ENCODE data around the gene ACTR6. TPM values are rescaled to one million over a fixed set of nuclear protein-coding genes. Genes with fewer than 3 reads are reported as not detected.

ACTR6 gene
- 10 to 100 TPM; 11.4 to 17.6 TPM for total RNA-seq
- polyA plus RNA-seq (ENCODE audit: insufficient read depth, low read depth, low replicate concordance): 38.1 TPM
- long read RNA-seq, donor 1, transcript ACTR6-201 (11 exons, 2,464 nt): major isoform, 16 of 52 reads
- long read RNA-seq, donor 1, partial matches to known transcripts: 34 of 52 reads
- long read RNA-seq, donor 1, other reads (novel, unspliced or antisense): 0 of 52 reads
- long read RNA-seq, donor 2, partial matches to known transcripts: 17 of 21 reads
- long read RNA-seq, donor 2, other reads (novel, unspliced or antisense): 0 of 21 reads

- DNase-seq: peak; percentile 98
- no peaks in the 10 kb centered on the region for H3K9me3 ChIP-seq
- 1% methylated on average over 38 of the region's 38 CpGs for WGBS, 2 donors
- H3K27me3 ChIP-seq: no peaks in the 10 kb centered on the region
- H3K4me3 ChIP-seq: peak within 1 kb of the TSS; percentile 66 to 75
- intact Hi-C loops (cut with DNase I; ENCODE audit: low total_unique reads): no loop called here
- H3K36me3 ChIP-seq (ENCODE audit: low read depth, missing control alignments): no peaks in the 10 kb centered on the region
- peak within 1 kb of the TSS; percentile 6 to 65 for H3K27ac ChIP-seq
- TF ChIP-seq POLR2A (IDR thresholded peaks at IDR 0.05) (no peak), CTCF (IDR thresholded peaks at IDR 0.05) (no peak)
- no peaks in the 10 kb centered on the region for H3K4me1 ChIP-seq
These were observed at the start of gene ACTR6 for GRCh38 chr12:100200463-100201181. Gene ACTR6, plus strand, starts transcription at chr12:100200815. Its CDS starts 37 bp downstream, at chr12:100200852.

- no peak for DNase-seq
- H3K36me3 ChIP-seq (ENCODE audit: low read depth, missing control alignments): no peaks in the 10 kb centered on the region
- WGBS, 2 donors: 97% methylated on average over 2 of the region's 2 CpGs
- H3K27ac ChIP-seq: no peak overlapping the region
- no peaks in the 10 kb centered on the region for H3K27me3 ChIP-seq
- intact Hi-C loops (cut with DNase I; ENCODE audit: low total_unique reads): no loop called here
- no peak for TF ChIP-seq POLR2A (IDR thresholded peaks at IDR 0.05)
- H3K4me3 ChIP-seq: no peak overlapping the region
- H3K9me3 ChIP-seq: no peaks in the 10 kb centered on the region
- no peaks in the 10 kb centered on the region for H3K4me1 ChIP-seq
These were observed 48.8 kb upstream of the ACTR6 start for GRCh38 chr12:100151769-100152168.

DNA sequence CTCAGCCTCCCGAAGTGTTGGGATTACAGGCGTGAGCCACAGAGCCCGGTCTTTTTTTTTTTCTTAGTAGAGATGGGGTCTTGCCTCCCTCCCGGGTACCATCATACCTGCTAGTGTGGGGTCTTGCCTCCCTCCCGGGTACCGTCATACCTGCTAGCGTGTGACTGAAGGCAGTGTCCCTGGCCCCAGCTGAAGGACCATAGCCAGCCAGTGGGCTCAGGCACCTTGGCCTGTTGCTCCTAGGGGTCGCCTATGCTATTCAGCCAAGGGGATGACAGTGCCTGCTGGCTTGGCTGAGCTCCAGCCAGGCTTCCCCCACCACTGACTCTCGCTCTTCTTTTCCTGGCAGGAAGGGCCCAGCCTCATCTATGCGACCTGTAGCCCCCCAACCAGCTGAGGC, 47.5 kb upstream of the ACTR6 start:
- intact Hi-C loops (cut with DNase I; ENCODE audit: low total_unique reads): no loop called here
- WGBS, 2 donors: 92 to 93% methylated on average over 10 of the region's 10 CpGs
- Histone ChIP-seq H3K9me3 (no peaks in the 10 kb centered on the region), H3K4me3 (no peak overlapping the region), H3K27me3 (no peaks in the 10 kb centered on the region), H3K4me1 (no peaks in the 10 kb centered on the region), H3K27ac (no peak overlapping the region), H3K36me3 (ENCODE audit: low read depth, missing control alignments) (no peaks in the 10 kb centered on the region)
- no peak for DNase-seq
- no peak for TF ChIP-seq POLR2A (IDR thresholded peaks at IDR 0.05)
- no peak for TF ChIP-seq CTCF (IDR thresholded peaks at IDR 0.05)

GRCh38 chr12:100154474-100155247, 46.0 kb upstream of the ACTR6 start:
- peak; percentile 17 to 71 (median 35) for TF ChIP-seq CTCF (IDR thresholded peaks at IDR 0.05)
- no peak for TF ChIP-seq POLR2A (IDR thresholded peaks at IDR 0.05)
- DNase-seq: peak; percentile 77
- H3K27ac ChIP-seq: no peak overlapping the region
- no peak overlapping the region for H3K4me3 ChIP-seq
- no peaks in the 10 kb centered on the region for H3K27me3 ChIP-seq
- no peaks in the 10 kb centered on the region for H3K9me3 ChIP-seq
- no peaks in the 10 kb centered on the region for H3K36me3 ChIP-seq (ENCODE audit: low read depth, missing control alignments)
- H3K4me1 ChIP-seq: no peaks in the 10 kb centered on the region
- 76 to 85% methylated on average over 11 to 15 of the region's 15 CpGs for WGBS, 2 donors
- intact Hi-C loops (cut with DNase I; ENCODE audit: low total_unique reads): no loop called here

Data from testis (tissue), 5 donors.